SK-N-SH (cell line): ENCODE results near the gene SRSF6. TPM values are rescaled to one million over a fixed set of nuclear protein-coding genes. Genes with fewer than 3 reads are reported as not detected.
A peak's percentile ranks its signal among the peaks of the same experiment; 100 is the strongest.

Experiments
- CTCF ChIA-PET: fragments of 300-600, 350-600 bp; formaldehyde crosslinking; extraction: SDS; loops from one replicate; lab custom pipeline; 2021; lab: Yijun Ruan, JAX
- POLR2A ChIA-PET: fragments of 350-600 bp; sonication (Branson Sonifier 250); formaldehyde crosslinking; extraction: SDS; loops from one replicate; lab custom pipeline; 2020; ENCODE audit warnings: antibody characterized with exemption, inconsistent platforms; lab: Yijun Ruan, JAX
- DNase-seq: peaks from one replicate; pipeline ENCODE4 v3.0.0; 2012
- H2AFZ ChIP-seq: fragments of 200-600 bp; sonication (generic); 2 replicates; pipeline ENCODE4 v1.8.1; 2016; ENCODE audit warnings: antibody characterized with exemption, mild to moderate bottlenecking, low read depth
- H3F3A ChIP-seq: fragments of 200-600 bp; sonication (generic); replicated peaks from 2 replicates; pipeline ENCODE3; 2016; ENCODE audit warnings: antibody characterized with exemption, mild to moderate bottlenecking; ENCODE audit not compliant: insufficient read depth
- H3K27ac ChIP-seq, 2 experiments: fragments of 200-500 bp in 1 of 2; fragments of 200-600 bp in 1 of 2; sonication (Bioruptor generic) in 1 of 2; sonication (generic), shearing (Covaris generic) in 1 of 2; 2 replicates each; pipeline versions ENCODE4 v1.5.1 to v1.6.1; 2014 to 2016; ENCODE audit warnings: low read depth in 2 of 2, inconsistent platforms in 1 of 2, low read length in 1 of 2, mild to moderate bottlenecking in 1 of 2, mixed read lengths in 1 of 2
- H3K27me3 ChIP-seq: fragments of 200-600 bp; sonication (generic), shearing (Covaris generic); 2 replicates; pipeline ENCODE4 v1.6.1; 2016; ENCODE audit warnings: mixed run types; ENCODE audit not compliant: insufficient read depth
- H3K36me3 ChIP-seq, 2 experiments: fragments of 200-500 bp in 1 of 2; fragments of 200-600 bp in 1 of 2; sonication (Bioruptor generic) in 1 of 2; sonication (generic) in 1 of 2; replicated peaks in 1 of 2; 2 replicates each; pipeline versions ENCODE3 to v1.5.1; 2014 to 2016; ENCODE audit warnings: low read length in 1 of 2, mild to moderate bottlenecking in 1 of 2; ENCODE audit not compliant: insufficient read depth in 2 of 2, control insufficient read depth in 1 of 2
- H3K4me1 ChIP-seq, 2 experiments: fragments of 200-500 bp in 1 of 2; fragments of 200-600 bp in 1 of 2; sonication (Bioruptor generic) in 1 of 2; sonication (generic), shearing (Covaris generic) in 1 of 2; 2 replicates each; pipeline versions ENCODE4 v1.5.1 to v1.6.1; 2014 to 2016; ENCODE audit warnings: low read depth in 1 of 2, low read length in 1 of 2, mixed run types in 1 of 2; ENCODE audit not compliant: insufficient read depth in 2 of 2, control insufficient read depth in 1 of 2
- H3K4me2 ChIP-seq: fragments of 200-600 bp; sonication (generic), shearing (Covaris generic); 2 replicates; pipeline ENCODE4 v1.6.1; 2017; ENCODE audit warnings: mixed run types
- H3K4me3 ChIP-seq, 2 experiments: fragments of 200-500 bp in 1 of 2; fragments of 200-600 bp in 1 of 2; sonication (Bioruptor generic) in 1 of 2; sonication (generic), shearing (Covaris generic) in 1 of 2; 2 replicates each; pipeline versions ENCODE4 v1.5.1 to v1.8.1; 2014 to 2016; ENCODE audit warnings: low read depth in 2 of 2, inconsistent platforms in 1 of 2, low read length in 1 of 2, mild to moderate bottlenecking in 1 of 2, mixed read lengths in 1 of 2, moderate library complexity in 1 of 2
- H3K79me2 ChIP-seq: fragments of 200-600 bp; sonication (generic); 2 replicates; pipeline ENCODE4 v1.8.1; 2017; ENCODE audit warnings: mild to moderate bottlenecking; ENCODE audit not compliant: insufficient read depth
- H3K9ac ChIP-seq: fragments of 200-600 bp; sonication (generic); 2 replicates; pipeline ENCODE4 v1.6.1; 2017; ENCODE audit warnings: mixed run types
- H3K9me2 ChIP-seq: fragments of 200-600 bp; sonication (generic); 2 replicates; pipeline ENCODE4 v1.6.1; 2017; ENCODE audit warnings: mixed run types
- H3K9me3 ChIP-seq: fragments of 200-600 bp; sonication (generic); 2 replicates; pipeline ENCODE4 v1.6.1; 2017; ENCODE audit warnings: mixed run types, mild to moderate bottlenecking, moderate library complexity
- H4K20me1 ChIP-seq: fragments of 200-600 bp; sonication (generic); 2 replicates; pipeline ENCODE4 v1.6.1; 2017; ENCODE audit warnings: mild to moderate bottlenecking, mixed run types; ENCODE audit not compliant: insufficient read depth
- CHD2 ChIP-seq: fragments of 150-350 bp; IDR thresholded peaks from 2 replicates; pipeline ENCODE4 v1.6.1; 2018; ENCODE audit warnings: low read length; ENCODE audit not compliant: partially characterized antibody
- EP300 ChIP-seq, 2 experiments: IDR thresholded peaks; 2 replicates each; pipeline versions ENCODE4 v1.4.0 to v1.6.1; 2012; ENCODE audit warnings: borderline replicate concordance in 1 of 2, low read depth in 1 of 2, low read length in 1 of 2
- GABPA ChIP-seq: IDR thresholded peaks from 2 replicates; pipeline ENCODE4 v1.4.0; 2012; ENCODE audit warnings: low read depth, mild to moderate bottlenecking
- GATA2 ChIP-seq: sonication (generic); formaldehyde crosslinking; IDR thresholded peaks from 2 replicates; pipeline ENCODE4 v1.5.0; 2020; ENCODE audit warnings: mild to moderate bottlenecking, missing genetic modification reagents
- MEF2A ChIP-seq: IDR thresholded peaks from 2 replicates; pipeline ENCODE4 v1.4.0; 2012; ENCODE audit warnings: low read depth, borderline replicate concordance
- POLR2AphosphoS5 ChIP-seq: IDR thresholded peaks from 2 replicates; pipeline ENCODE4 v1.6.1; 2012; ENCODE audit warnings: low read depth, low read length
- SMC3 ChIP-seq: IDR thresholded peaks from 2 replicates; pipeline ENCODE4 v1.6.1; 2012; ENCODE audit warnings: low read depth, low read length, improper control_type of control experiment
- TAF1 ChIP-seq: IDR thresholded peaks from 2 replicates; pipeline ENCODE4 v1.6.1; 2012; ENCODE audit warnings: low read depth, mild to moderate bottlenecking, low read length, moderate library complexity, borderline replicate concordance
- TEAD4 ChIP-seq: IDR thresholded peaks from 2 replicates; pipeline ENCODE4 v1.4.0; 2012; ENCODE audit warnings: mild to moderate bottlenecking, borderline replicate concordance; ENCODE audit not compliant: insufficient read depth
- YY1 ChIP-seq: IDR thresholded peaks from 2 replicates; pipeline ENCODE4 v1.4.0; 2012; ENCODE audit warnings: low read depth, mild to moderate bottlenecking
- WGBS: methylation state at CpG from one replicate; pipeline ENCODE4 v1.1.6; 2017; ENCODE audit warnings: low lambda C conversion rate; 5-methylcytosine and 5-hydroxymethylcytosine counted together
- polyA plus RNA-seq, 3 experiments: library from polyadenylated mRNA; depleted of rRNA; stranded (reverse); fragments of >200 nt; gene quantifications; 2 replicates each; pipeline ENCODE4 v1.2.3, GENCODE V29; 2012
- TF ChIP-seq, protein P1 (sequence below): IDR thresholded peaks from 2 replicates; pipeline ENCODE4 v1.4.0; 2012; ENCODE audit warnings: low read depth
- TF ChIP-seq, protein P2 (sequence below): IDR thresholded peaks from 2 replicates; pipeline ENCODE4 v1.4.0; 2012; ENCODE audit warnings: low read depth, borderline replicate concordance
- TF ChIP-seq, protein P3 (sequence below): fragments of 150-350 bp; IDR thresholded peaks from 2 replicates; pipeline ENCODE4 v1.6.1; 2017; ENCODE audit warnings: antibody characterized with exemption, low read length, low read depth, borderline replicate concordance
- TF ChIP-seq, protein P4 (sequence below): IDR thresholded peaks from 2 replicates; pipeline ENCODE4; 2012

The SRSF6 gene
- polyA plus RNA-seq, 1 of the 3 experiments (the other 2 are of a cell fraction), result 92.6 TPM

DNA sequence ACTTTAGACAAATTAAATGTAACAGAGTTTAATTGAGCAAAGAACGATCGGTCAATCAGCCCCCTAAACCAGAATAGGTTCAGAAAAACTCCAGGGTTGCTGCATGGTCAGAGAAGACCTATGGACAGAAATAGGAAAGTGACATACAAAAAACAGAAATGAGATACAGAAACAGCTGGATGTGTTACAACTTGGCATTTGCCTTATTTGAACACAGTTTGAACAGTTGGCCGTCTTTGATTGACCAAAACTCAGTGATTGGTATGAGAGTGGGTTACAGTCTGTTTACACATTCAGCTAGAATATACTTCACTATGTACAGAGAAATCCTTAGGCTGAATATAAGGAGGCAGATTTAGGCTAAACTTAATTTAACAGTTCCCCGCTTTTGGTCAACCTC, 19.9 kb downstream of the SRSF6 start:
- Histone ChIP-seq H4K20me1 (no peaks in the 10 kb centered on the region), H3K36me3 (no peaks in the 10 kb centered on the region), H3K79me2 (no peaks in the 10 kb centered on the region), H3K9me3 (no peaks in the 10 kb centered on the region), H3K4me1 (no peaks in the 10 kb centered on the region), H3K9me2 (no peaks in the 10 kb centered on the region), H3F3A (no peaks in the 10 kb centered on the region), H3K4me2 (no peak overlapping the region), H3K27me3 (no peaks in the 10 kb centered on the region), H3K4me3 (no peak overlapping the region), H3K9ac (no peak overlapping the region), H3K27ac (no peak overlapping the region), H2AFZ (no peak overlapping the region)
- WGBS, result 66% methylated on average over 4 of the region's 4 CpGs
- DNase-seq, result no peak
- CTCF ChIA-PET, result interaction anchor here (0.7 to 1.5 kb wide), 3 partner anchors 12 to 19 kb away, joined by 3 read pairs; no protein-coding TSS in a partner anchor
- no peak for TF ChIP-seq MEF2A
- TF ChIP-seq, protein P1, sequence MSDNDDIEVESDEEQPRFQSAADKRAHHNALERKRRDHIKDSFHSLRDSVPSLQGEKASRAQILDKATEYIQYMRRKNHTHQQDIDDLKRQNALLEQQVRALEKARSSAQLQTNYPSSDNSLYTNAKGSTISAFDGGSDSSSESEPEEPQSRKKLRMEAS, result no peak
- no peak for TF ChIP-seq EP300 (IDR thresholded peaks at IDR 0.05; ENCODE audit: borderline replicate concordance in 1 of 2, low read depth in 1 of 2, low read length in 1 of 2)
- POLR2A ChIA-PET, result no interaction called here

DNA sequence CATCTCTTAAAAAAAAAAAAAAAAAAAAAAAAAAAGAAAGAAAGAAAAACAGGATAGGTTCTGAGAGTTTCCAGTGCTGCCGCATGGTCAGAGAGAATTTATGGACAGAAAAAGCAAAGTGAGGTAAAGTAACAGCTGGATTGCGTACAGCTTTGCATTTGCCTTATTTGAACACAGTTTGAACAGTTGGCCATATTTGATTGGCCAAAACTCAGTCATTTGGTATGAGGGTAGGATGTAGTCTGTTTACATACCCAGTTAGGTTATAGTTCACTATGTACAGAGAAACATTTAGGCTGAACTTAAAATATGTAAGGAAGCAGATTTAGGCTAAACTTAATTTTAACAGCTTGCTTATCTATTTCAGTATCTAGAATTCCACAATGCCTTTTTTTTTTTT, 32.3 kb downstream of the SRSF6 start:
- POLR2A ChIA-PET, result no interaction called here
- Histone ChIP-seq H3F3A (no peaks in the 10 kb centered on the region), H3K4me2 (no peak overlapping the region), H2AFZ (no peak overlapping the region), H3K36me3 (no peaks in the 10 kb centered on the region), H3K27me3 (no peaks in the 10 kb centered on the region), H3K4me1 (no peaks in the 10 kb centered on the region), H3K27ac (no peak overlapping the region), H3K9me3 (no peaks in the 10 kb centered on the region), H4K20me1 (no peaks in the 10 kb centered on the region), H3K9me2 (no peaks in the 10 kb centered on the region), H3K9ac (no peak overlapping the region), H3K4me3 (no peak overlapping the region), H3K79me2 (no peaks in the 10 kb centered on the region)
- TF ChIP-seq YY1 (no peak), TAF1 (no peak), TEAD4 (no peak), GATA2 (no peak), GABPA (no peak), POLR2AphosphoS5 (no peak)
- TF ChIP-seq, protein P2, sequence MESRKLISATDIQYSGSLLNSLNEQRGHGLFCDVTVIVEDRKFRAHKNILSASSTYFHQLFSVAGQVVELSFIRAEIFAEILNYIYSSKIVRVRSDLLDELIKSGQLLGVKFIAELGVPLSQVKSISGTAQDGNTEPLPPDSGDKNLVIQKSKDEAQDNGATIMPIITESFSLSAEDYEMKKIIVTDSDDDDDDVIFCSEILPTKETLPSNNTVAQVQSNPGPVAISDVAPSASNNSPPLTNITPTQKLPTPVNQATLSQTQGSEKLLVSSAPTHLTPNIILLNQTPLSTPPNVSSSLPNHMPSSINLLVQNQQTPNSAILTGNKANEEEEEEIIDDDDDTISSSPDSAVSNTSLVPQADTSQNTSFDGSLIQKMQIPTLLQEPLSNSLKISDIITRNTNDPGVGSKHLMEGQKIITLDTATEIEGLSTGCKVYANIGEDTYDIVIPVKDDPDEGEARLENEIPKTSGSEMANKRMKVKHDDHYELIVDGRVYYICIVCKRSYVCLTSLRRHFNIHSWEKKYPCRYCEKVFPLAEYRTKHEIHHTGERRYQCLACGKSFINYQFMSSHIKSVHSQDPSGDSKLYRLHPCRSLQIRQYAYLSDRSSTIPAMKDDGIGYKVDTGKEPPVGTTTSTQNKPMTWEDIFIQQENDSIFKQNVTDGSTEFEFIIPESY, result no peak
- no peak for DNase-seq
- WGBS, result 87% methylated on average over 2 of the region's 2 CpGs
- CTCF ChIA-PET, result interaction anchor here (1.1 to 1.7 kb wide), 2 partner anchors 12 to 15 kb away, joined by 3 to 4 read pairs; no protein-coding TSS in a partner anchor

DNA sequence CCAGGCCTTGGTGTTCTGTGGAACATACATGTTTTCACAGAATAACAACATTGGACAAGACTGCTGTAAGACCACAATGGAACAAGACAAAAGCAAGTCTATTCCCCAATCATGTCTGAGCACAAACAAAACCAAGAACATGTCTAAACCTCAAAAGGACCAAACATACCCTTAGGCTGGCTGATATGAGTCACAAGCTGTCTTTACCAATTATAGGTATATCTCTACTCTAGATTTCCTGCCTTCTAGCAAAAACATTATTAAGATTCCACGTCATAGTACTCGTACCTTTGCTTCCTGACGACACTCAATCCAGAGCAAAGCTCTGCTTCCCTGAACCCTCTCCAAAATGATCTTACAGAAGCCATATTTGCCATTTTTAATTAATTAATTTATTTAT, 34.4 kb downstream of the SRSF6 start:
- Histone ChIP-seq H3K36me3 (no peaks in the 10 kb centered on the region), H2AFZ (no peak overlapping the region), H4K20me1 (no peaks in the 10 kb centered on the region), H3K79me2 (no peaks in the 10 kb centered on the region), H3F3A (no peaks in the 10 kb centered on the region), H3K4me1 (no peaks in the 10 kb centered on the region), H3K4me3 (no peak overlapping the region), H3K27ac (no peak overlapping the region), H3K27me3 (no peaks in the 10 kb centered on the region), H3K9ac (no peak overlapping the region), H3K9me2 (no peaks in the 10 kb centered on the region), H3K9me3 (no peaks in the 10 kb centered on the region), H3K4me2 (no peak overlapping the region)
- DNase-seq, result no peak
- TF ChIP-seq, protein P2, result no peak
- TF ChIP-seq CHD2 (no peak), SMC3 (no peak), TEAD4 (no peak)
- TF ChIP-seq, protein P1, result no peak
- TF ChIP-seq, protein P3, sequence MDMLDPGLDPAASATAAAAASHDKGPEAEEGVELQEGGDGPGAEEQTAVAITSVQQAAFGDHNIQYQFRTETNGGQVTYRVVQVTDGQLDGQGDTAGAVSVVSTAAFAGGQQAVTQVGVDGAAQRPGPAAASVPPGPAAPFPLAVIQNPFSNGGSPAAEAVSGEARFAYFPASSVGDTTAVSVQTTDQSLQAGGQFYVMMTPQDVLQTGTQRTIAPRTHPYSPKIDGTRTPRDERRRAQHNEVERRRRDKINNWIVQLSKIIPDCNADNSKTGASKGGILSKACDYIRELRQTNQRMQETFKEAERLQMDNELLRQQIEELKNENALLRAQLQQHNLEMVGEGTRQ, result no peak
- TF ChIP-seq, protein P4, sequence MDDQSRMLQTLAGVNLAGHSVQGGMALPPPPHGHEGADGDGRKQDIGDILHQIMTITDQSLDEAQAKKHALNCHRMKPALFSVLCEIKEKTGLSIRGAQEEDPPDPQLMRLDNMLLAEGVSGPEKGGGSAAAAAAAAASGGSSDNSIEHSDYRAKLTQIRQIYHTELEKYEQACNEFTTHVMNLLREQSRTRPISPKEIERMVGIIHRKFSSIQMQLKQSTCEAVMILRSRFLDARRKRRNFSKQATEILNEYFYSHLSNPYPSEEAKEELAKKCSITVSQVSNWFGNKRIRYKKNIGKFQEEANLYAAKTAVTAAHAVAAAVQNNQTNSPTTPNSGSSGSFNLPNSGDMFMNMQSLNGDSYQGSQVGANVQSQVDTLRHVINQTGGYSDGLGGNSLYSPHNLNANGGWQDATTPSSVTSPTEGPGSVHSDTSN, result 0 out of 2 replicates have a peak, but pooled peaks have one; percentile 12
- WGBS, result 54% methylated on average over 3 of the region's 3 CpGs
- CTCF ChIA-PET, result interaction anchor here (0.8 to 1.3 kb wide), 3 partner anchors 8 to 46 kb away, joined by 3 to 5 read pairs (median 4); no protein-coding TSS in a partner anchor
- POLR2A ChIA-PET, result no interaction called here
